ENCODE results near the gene THAP7. TPM values are rescaled to one million over a fixed set of nuclear protein-coding genes. Genes with fewer than 3 reads are reported as not detected.

The THAP7 gene
- total and polyA plus RNA-seq, 2 of the 13 experiments (the other 11 are each of a cell fraction or from before 2014, with no cell fraction given) = 13.0 to 25.5 TPM

- peak; percentile 100 for TF ChIP-seq RBFOX2 (IDR thresholded peaks at IDR 0.05; ENCODE audit: low read depth, low read length)
- peak; percentile 93 for TF ChIP-seq ZNF891 (CRISPR knock-in tag; IDR thresholded peaks at IDR 0.05)
- peak; percentile 84 for TF ChIP-seq KLF6 (CRISPR knock-in tag; IDR thresholded peaks at IDR 0.05)
- no peak; the same call in 1 of the 2 replicates for TF ChIP-seq RXRA (CRISPR knock-in tag; IDR thresholded peaks at IDR 0.05)
- peak; percentile 61 for TF ChIP-seq ZBTB2 (CRISPR knock-in tag; IDR thresholded peaks at IDR 0.05; ENCODE audit: low read depth)
- TF ChIP-seq ZNF572 (CRISPR knock-in tag; IDR thresholded peaks at IDR 0.05) = no peak; the same call in none of the 2 replicates
- TF ChIP-seq FOXC1 (CRISPR knock-in tag; IDR thresholded peaks at IDR 0.05; ENCODE audit: borderline replicate concordance) = peak; percentile 94
- 0 out of 2 replicates have a peak, but pooled peaks have one; percentile 50 for TF ChIP-seq GATA4 (IDR thresholded peaks at IDR 0.05; ENCODE audit: borderline replicate concordance, low read depth)
- TF ChIP-seq SIX4 (CRISPR knock-in tag; IDR thresholded peaks at IDR 0.05) = no peak
- peak; percentile 91 for TF ChIP-seq ZSCAN20 (CRISPR knock-in tag; IDR thresholded peaks at IDR 0.05; ENCODE audit: borderline replicate concordance)
- peak; percentile 99 for TF ChIP-seq KDM2A (CRISPR knock-in tag; IDR thresholded peaks at IDR 0.05; ENCODE audit: borderline replicate concordance, low read depth)
- 0 out of 2 replicates have a peak, but pooled peaks have one; percentile 3 for TF ChIP-seq ATF3 (CRISPR knock-in tag; IDR thresholded peaks at IDR 0.05)
- TF ChIP-seq STAT6 (CRISPR knock-in tag; IDR thresholded peaks at IDR 0.05; ENCODE audit: borderline replicate concordance) = peak; percentile 84; the same call in 1 of the 2 replicates
- no peak for TF ChIP-seq NFE2 (CRISPR knock-in tag; IDR thresholded peaks at IDR 0.05)
- TF ChIP-seq KLF13 (CRISPR knock-in tag; IDR thresholded peaks at IDR 0.05) = peak; percentile 93
- TF ChIP-seq ZNF788 (CRISPR knock-in tag; IDR thresholded peaks at IDR 0.05; ENCODE audit: borderline replicate concordance) = peak; percentile 96
- TF ChIP-seq ZNF609 (CRISPR knock-in tag; IDR thresholded peaks at IDR 0.05; ENCODE audit: borderline replicate concordance) = no peak
- peak; percentile 62; the same call in 1 of the 2 replicates for TF ChIP-seq ZNF816 (CRISPR knock-in tag; IDR thresholded peaks at IDR 0.05; ENCODE audit: borderline replicate concordance)
- TF ChIP-seq ZFP62 (CRISPR knock-in tag; IDR thresholded peaks at IDR 0.05) = peak; percentile 86
- TF ChIP-seq JDP2 (CRISPR knock-in tag; IDR thresholded peaks at IDR 0.05; ENCODE audit: borderline replicate concordance) = no peak
Measured at GRCh38 chr22:20981787-20982562, 19.9 kb downstream of the THAP7 start, which contains the start of gene LZTR1 (continued).
